ENCODE results near the gene PPIA.
"Not testable (repeated sequence)": the region's sequence is repeated elsewhere in the genome, so short reads cannot be mapped to it uniquely, and the experiment has no call there.

PPIA gene

DNA sequence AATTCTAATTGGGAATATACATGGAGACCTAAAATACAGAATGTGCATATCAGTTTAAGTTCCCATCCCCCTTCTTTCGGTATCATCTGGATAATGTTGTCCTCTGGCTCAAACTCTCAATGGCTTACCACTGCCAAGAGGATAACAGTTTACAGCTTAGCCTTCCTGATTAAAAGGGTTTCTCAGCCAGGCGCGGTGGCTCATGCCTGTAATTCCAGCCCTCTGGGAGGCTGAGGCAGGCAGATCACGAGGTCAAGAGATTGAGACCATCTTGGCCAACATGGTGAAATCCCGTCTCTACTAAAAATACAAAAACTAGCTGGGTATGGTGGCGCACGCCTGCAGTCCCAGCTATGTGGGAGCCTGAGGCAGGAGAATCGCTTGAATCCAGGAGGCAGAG lies 46.2 kb downstream of the PPIA start:
- DNase-seq = not testable (repeated sequence)

DNA sequence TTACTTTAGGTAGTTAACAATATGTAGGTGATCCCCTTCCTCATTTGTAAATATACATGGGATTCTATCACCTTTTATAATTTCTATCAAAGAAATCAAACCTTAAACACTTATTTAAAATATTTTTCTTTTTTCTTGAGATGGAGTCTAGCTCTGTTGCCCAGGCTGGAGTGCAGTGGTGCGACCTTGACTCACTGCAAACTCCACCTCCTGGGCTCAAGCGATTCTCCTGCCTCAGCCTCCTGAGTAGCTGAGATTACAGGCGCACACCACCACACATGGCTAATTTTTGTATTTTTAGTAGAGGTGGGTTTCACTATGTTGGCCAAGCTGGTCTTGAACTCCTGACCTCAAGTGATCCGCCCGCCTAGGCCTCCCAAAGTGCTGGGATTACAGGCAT lies 47.0 kb downstream of the PPIA start:
- DNase-seq = not testable (repeated sequence)

DNA sequence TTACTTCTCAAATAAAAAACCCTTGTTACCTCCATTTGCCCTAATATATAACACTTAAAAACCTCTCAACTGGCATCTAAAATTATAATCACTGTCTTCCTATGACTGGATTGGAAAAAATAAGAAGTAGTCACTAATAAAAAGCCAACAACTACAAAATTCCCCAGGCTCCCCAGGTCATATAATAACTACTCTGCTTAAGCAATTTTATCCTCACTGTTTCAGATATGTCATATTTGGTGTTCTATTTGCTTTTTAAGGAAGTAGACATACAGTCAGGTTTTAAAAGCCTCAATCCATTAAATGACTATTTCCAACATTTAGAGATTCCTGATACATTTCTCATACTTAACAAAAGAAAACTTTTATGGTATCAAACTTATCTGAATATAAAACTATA lies 49.0 kb downstream of the PPIA start:
- DNase-seq = peak in 1 of 2 donors; percentile 49

DNA sequence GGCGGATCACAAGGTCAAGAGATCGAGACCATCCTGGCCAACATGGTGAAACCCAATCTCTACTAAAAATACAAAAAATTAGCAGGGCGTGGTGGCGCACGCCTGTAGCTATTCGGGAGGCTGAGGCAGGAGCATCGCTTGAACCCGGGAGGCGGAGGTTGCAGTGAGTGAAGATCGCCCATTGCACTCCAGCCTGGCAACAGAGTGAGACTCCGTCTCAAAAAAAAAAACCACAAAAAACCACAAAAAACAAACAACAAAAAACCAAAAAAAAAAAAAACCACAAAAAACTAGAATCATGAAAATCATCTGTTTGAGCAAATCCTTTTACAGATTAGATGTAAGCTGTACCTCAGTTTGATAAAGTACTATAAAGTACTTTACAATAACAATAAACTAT lies 49.9 kb downstream of the PPIA start:
- DNase-seq = not testable (repeated sequence)

GRCh38 chr7:44846816-44847508 lies 50.5 kb downstream of the PPIA start:
- peak in 1 of 2 donors; percentile 15 for DNase-seq

DNA sequence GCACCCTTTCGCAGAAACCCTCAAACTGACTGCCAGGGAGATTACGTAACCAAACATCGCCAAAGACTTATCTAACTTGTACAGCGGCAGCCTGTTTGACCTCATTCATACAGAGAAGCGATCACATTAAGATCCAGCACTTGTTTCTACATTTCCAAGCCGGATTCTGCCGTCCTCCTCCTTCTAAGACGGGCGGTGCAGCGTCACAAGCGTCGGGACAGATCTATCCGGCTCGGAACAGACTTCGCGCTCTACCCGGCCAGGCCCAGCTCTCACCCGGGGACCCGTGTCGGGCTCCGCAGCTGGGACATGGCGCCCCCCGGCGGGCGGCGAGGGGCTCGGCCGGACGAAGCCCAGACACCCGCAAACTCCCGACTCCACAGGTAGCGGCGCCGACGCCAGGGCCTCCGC lies 51.0 kb downstream of the PPIA start:
- peak; percentile 81 to 91 for DNase-seq

GRCh38 chr7:44847920-44848634 lies 51.6 kb downstream of the PPIA start, which contains the start of gene H2AZ2:
Gene H2AZ2, minus strand, starts transcription at chr7:44848087. Its CDS starts 116 bp downstream, at chr7:44847971.
- DNase-seq = peak; percentile 100

DNA sequence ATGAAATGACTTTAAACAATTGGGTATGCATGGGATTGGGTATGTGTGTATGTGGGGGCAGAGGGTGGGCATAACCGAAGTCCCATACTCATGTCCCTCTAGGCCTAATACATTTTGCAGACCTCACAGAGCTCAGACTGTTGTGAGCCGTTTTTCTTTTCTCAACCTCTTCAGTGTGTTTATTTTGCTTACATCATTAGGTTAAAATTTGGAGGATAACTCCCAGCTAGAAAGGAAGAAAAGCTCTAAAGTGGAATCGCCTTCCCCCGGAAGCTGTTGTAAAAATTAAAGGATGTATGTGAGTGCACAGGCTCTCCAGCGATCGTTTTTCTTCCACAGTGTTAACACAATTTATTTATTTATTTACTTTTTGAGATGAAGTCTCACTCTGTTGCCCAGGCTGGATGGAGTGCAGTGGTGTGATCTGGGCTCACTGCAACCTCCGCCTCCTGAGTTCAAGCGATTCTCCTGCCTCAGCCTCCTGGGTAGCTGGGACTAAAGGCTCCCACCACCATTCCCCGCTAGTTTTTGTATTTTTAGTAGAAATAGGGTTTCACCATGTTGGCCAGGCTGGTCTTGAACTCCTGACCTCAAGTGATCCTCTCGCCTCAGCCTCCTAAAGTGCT lies 52.9 kb downstream of the PPIA start:
- DNase-seq = no peak

- DNase-seq = no peak
Observed at GRCh38 chr7:44849885-44850544, 53.5 kb downstream of the PPIA start.

GRCh38 chr7:44852590-44852989 lies 56.1 kb downstream of the PPIA start:
- no peak for DNase-seq

Data from inflammatory macrophage (primary cell).